ENCODE data around the gene IQCF5.
"Not testable (repeated sequence)": the region's sequence is repeated elsewhere in the genome, so short reads cannot be mapped to it uniquely, and the experiment has no call there.

The IQCF5 gene

GRCh38 chr3:51860703-51861665 is 14.4 kb downstream of the IQCF5 start, which contains the start of gene IQCF2:
IQCF2 (plus strand) TSS chr3:51861615; CDS start chr3:51861667, 52 bp downstream.
- H3K27me3 Mint-ChIP-seq, result peaks cover 24% of the 10 kb centered on the region
- no peak for ATAC-seq (replicated peaks; ENCODE audit: extremely low read depth, poor library complexity, severe bottlenecking)
- no peaks in the 10 kb centered on the region for H3K9me3 Mint-ChIP-seq
- no peak within 1 kb of the TSS for H3K4me3 Mint-ChIP-seq
- H3K4me1 Mint-ChIP-seq, result peaks cover 7% of the 10 kb centered on the region
- no peak within 1 kb of the TSS for H3K27ac Mint-ChIP-seq (ENCODE audit: low read depth)
- no peak for DNase-seq (ENCODE audit: low spot score in 2 of 2)
- no peaks in the 10 kb centered on the region for H3K36me3 Mint-ChIP-seq (ENCODE audit: insufficient read depth)

DNA sequence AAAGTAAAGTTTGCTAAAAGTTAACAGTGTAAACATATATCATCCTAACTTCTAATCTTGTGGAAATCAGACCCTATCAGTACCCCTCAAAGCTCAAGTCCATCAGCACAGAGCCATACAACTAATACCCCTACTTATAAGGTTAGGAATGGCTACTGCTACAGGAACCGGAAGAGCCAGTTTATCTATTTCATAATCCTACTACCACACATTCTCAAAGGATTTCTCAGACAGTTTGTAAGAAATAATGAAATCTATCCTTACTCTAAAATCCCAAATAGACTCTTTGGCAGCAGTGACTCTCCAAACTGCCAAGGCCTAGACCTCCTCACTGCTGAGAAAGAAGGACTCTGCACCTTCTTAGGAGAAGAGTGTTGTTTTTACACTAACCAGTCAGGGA is 20.0 kb downstream of the IQCF5 start:
- not testable (repeated sequence) for H3K4me1 Mint-ChIP-seq; ATAC-seq (replicated peaks; ENCODE audit: extremely low read depth, poor library complexity, severe bottlenecking); H3K36me3 Mint-ChIP-seq (ENCODE audit: insufficient read depth); DNase-seq (ENCODE audit: low spot score in 2 of 2); H3K9me3 Mint-ChIP-seq; H3K27ac Mint-ChIP-seq (ENCODE audit: low read depth); H3K4me3 Mint-ChIP-seq
- H3K27me3 Mint-ChIP-seq, result peaks cover 28% of the 10 kb centered on the region

DNA sequence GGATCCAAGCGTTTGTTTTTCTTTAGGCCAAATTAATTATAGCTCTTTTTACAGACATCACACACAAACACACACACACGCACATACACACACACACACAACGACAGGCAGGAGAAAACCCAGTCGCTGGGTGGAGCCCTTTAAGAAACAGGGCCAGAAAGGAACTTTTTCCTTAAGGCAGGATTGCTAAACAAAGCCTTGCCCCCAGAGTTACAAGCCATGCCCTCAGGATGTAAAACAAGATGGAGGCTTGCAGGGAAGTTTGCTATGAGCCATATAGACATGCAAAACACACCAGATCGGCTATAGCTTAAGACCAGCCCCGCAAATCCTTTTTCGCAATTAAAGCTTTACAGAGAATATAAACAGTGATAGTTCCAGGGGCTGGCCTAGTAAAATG is 30.3 kb downstream of the IQCF5 start:
- H3K4me1 Mint-ChIP-seq, result no peaks in the 10 kb centered on the region
- ATAC-seq (replicated peaks; ENCODE audit: extremely low read depth, poor library complexity, severe bottlenecking) (no peak), DNase-seq (ENCODE audit: low spot score in 2 of 2) (no peak)
- peaks cover 2% of the 10 kb centered on the region for H3K36me3 Mint-ChIP-seq (ENCODE audit: insufficient read depth)
- no peak overlapping the region for H3K27ac Mint-ChIP-seq (ENCODE audit: low read depth)
- H3K27me3 Mint-ChIP-seq, result peaks cover 66% of the 10 kb centered on the region
- peaks cover 13% of the 10 kb centered on the region for H3K9me3 Mint-ChIP-seq
- H3K4me3 Mint-ChIP-seq, result no peak overlapping the region

GRCh38 chr3:51836606-51837005 is 38.8 kb downstream of the IQCF5 start:
- no peak overlapping the region for H3K27ac Mint-ChIP-seq (ENCODE audit: low read depth)
- H3K36me3 Mint-ChIP-seq (ENCODE audit: insufficient read depth), result no peaks in the 10 kb centered on the region

GRCh38 chr3:51830836-51831385 is 44.5 kb downstream of the IQCF5 start:
- Mint-ChIP-seq H3K9me3 (peaks cover 11% of the 10 kb centered on the region), H3K4me1 (no peaks in the 10 kb centered on the region), H3K4me3 (no peak overlapping the region), H3K27me3 (peaks cover 59% of the 10 kb centered on the region), H3K36me3 (ENCODE audit: insufficient read depth) (no peaks in the 10 kb centered on the region), H3K27ac (ENCODE audit: low read depth) (no peak overlapping the region)
- no peak for ATAC-seq (replicated peaks; ENCODE audit: extremely low read depth, poor library complexity, severe bottlenecking)
- no peak for DNase-seq (ENCODE audit: low spot score in 2 of 2)

More at GRCh38 chr3:51836606-51837005, 38.8 kb downstream of the IQCF5 start:
- Mint-ChIP-seq H3K9me3 (no peaks in the 10 kb centered on the region), H3K4me1 (no peaks in the 10 kb centered on the region), H3K4me3 (no peak overlapping the region), H3K27me3 (peaks cover 52% of the 10 kb centered on the region)
- DNase-seq (ENCODE audit: low spot score in 2 of 2), result no peak
- ATAC-seq (replicated peaks; ENCODE audit: extremely low read depth, poor library complexity, severe bottlenecking), result no peak

- DNase-seq (ENCODE audit: low spot score in 2 of 2), result no peak
- no peak overlapping the region for H3K4me3 Mint-ChIP-seq
- H3K36me3 Mint-ChIP-seq (ENCODE audit: insufficient read depth), result no peaks in the 10 kb centered on the region
- H3K27me3 Mint-ChIP-seq, result peaks cover 60% of the 10 kb centered on the region
- H3K27ac Mint-ChIP-seq (ENCODE audit: low read depth), result no peak overlapping the region
- no peaks in the 10 kb centered on the region for H3K4me1 Mint-ChIP-seq
- H3K9me3 Mint-ChIP-seq, result peaks cover 11% of the 10 kb centered on the region
- no peak for ATAC-seq (replicated peaks; ENCODE audit: extremely low read depth, poor library complexity, severe bottlenecking)
These were observed 45.1 kb downstream of the IQCF5 start for GRCh38 chr3:51830345-51830744.

DNA sequence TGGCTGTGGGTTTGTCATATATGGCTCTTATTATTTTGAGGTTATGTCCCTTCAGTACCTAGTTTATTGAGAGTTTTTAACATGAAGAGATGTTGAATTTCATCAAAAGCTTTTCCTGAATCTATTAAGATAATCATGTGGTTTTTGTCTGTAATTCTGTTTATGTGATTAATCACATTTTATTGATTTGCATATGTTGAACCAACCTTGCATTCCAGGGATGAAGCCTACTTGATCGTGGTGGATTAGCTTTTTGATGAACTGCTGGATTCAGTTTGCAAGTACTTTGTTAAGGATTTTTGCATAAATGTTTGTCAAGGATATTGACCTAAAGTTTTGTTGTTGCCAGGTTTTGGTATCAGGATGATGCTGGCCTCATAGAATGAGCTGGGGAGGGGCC is 47.1 kb downstream of the IQCF5 start:
- H3K4me1 Mint-ChIP-seq, result peaks cover 8% of the 10 kb centered on the region

More for the DNA sequence above, 47.1 kb downstream of the IQCF5 start:
- no peak overlapping the region for H3K4me3 Mint-ChIP-seq
- H3K9me3 Mint-ChIP-seq, result peaks cover 11% of the 10 kb centered on the region
- H3K27ac Mint-ChIP-seq (ENCODE audit: low read depth), result no peak overlapping the region
- no peak for DNase-seq (ENCODE audit: low spot score in 2 of 2)
- no peak for ATAC-seq (replicated peaks; ENCODE audit: extremely low read depth, poor library complexity, severe bottlenecking)
- H3K27me3 Mint-ChIP-seq, result peaks cover 46% of the 10 kb centered on the region
- H3K36me3 Mint-ChIP-seq (ENCODE audit: insufficient read depth), result no peaks in the 10 kb centered on the region
